ENCODE data around the gene UFD1. TPM values are rescaled to one million over a fixed set of nuclear protein-coding genes. Genes with fewer than 3 reads are reported as not detected.

Gene UFD1
- total and polyA plus RNA-seq, 9 of the 15 experiments (the other 6 are each of a cell fraction or from before 2014, with no cell fraction given), result 238 to 645 (median 363) TPM

GRCh38 chr22:19448076-19448607 lies 30.9 kb downstream of the UFD1 start (continued):
- no peak; the same call in 1 of the 2 replicates for TF ChIP-seq CREB3 (tag; conservative IDR thresholded peaks at IDR 0.05; ENCODE audit: low read depth)
- TF ChIP-seq PBX2 (CRISPR knock-in tag; IDR thresholded peaks at IDR 0.05; ENCODE audit: low read depth), result no peak
- TF ChIP-seq PBX2 (tag; conservative IDR thresholded peaks at IDR 0.05; ENCODE audit: low read depth), result no peak
- TF ChIP-seq NFIC (IDR thresholded peaks at IDR 0.05), result no peak
- TF ChIP-seq, protein P1, sequence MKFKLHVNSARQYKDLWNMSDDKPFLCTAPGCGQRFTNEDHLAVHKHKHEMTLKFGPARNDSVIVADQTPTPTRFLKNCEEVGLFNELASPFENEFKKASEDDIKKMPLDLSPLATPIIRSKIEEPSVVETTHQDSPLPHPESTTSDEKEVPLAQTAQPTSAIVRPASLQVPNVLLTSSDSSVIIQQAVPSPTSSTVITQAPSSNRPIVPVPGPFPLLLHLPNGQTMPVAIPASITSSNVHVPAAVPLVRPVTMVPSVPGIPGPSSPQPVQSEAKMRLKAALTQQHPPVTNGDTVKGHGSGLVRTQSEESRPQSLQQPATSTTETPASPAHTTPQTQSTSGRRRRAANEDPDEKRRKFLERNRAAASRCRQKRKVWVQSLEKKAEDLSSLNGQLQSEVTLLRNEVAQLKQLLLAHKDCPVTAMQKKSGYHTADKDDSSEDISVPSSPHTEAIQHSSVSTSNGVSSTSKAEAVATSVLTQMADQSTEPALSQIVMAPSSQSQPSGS (CRISPR knock-in tag; IDR thresholded peaks at IDR 0.05), result no peak
- TF ChIP-seq ZNF589 (CRISPR knock-in tag; IDR thresholded peaks at IDR 0.05; ENCODE audit: low read depth), result no peak
- no peak for TF ChIP-seq RBFOX2 (IDR thresholded peaks at IDR 0.05; ENCODE audit: low read depth, low read length)
- no peak for TF ChIP-seq KHSRP (IDR thresholded peaks at IDR 0.05)
- TF ChIP-seq MEF2D (tag; conservative IDR thresholded peaks at IDR 0.05; ENCODE audit: low read depth), result no peak
- no peak for TF ChIP-seq HMGXB4 (CRISPR knock-in tag; IDR thresholded peaks at IDR 0.05)
- no peak for TF ChIP-seq HDAC3 (IDR thresholded peaks at IDR 0.05; ENCODE audit: borderline replicate concordance, partially characterized antibody)
- no peak for TF ChIP-seq MYC (IDR thresholded peaks at IDR 0.05; ENCODE audit: low read depth, low read length)
- TF ChIP-seq MYC (CRISPR knock-in tag; IDR thresholded peaks at IDR 0.05; ENCODE audit: borderline replicate concordance, low read depth), result peak; percentile 89; the same call in 1 of the 2 replicates
- no peak for TF ChIP-seq SREBF1 (IDR thresholded peaks at IDR 0.05; ENCODE audit: borderline replicate concordance, low read depth, low read length)
- TF ChIP-seq, protein P2, sequence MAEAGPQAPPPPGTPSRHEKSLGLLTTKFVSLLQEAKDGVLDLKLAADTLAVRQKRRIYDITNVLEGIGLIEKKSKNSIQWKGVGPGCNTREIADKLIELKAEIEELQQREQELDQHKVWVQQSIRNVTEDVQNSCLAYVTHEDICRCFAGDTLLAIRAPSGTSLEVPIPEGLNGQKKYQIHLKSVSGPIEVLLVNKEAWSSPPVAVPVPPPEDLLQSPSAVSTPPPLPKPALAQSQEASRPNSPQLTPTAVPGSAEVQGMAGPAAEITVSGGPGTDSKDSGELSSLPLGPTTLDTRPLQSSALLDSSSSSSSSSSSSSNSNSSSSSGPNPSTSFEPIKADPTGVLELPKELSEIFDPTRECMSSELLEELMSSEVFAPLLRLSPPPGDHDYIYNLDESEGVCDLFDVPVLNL (CRISPR knock-in tag; IDR thresholded peaks at IDR 0.05; ENCODE audit: low read depth), result no peak
- TF ChIP-seq ZNF165 (CRISPR knock-in tag; IDR thresholded peaks at IDR 0.05; ENCODE audit: borderline replicate concordance), result peak; percentile 84
